Measurements from ENCODE around the gene CLUH. TPM values are rescaled to one million over a fixed set of nuclear protein-coding genes. Genes with fewer than 3 reads are reported as not detected.

The CLUH gene
- polyA plus RNA-seq, 1 donor (not counting 4 experiments of a cell fraction or from before 2014, with no cell fraction given): 24.0 TPM

GRCh38 chr17:2710803-2711607 lies 559 bp downstream of the CLUH start:
- peaks cover 2% of the 10 kb centered on the region for H3K9me1 ChIP-seq (ENCODE audit: control insufficient read depth, extremely low read depth, insufficient read depth, low read length)
- no peak for TF ChIP-seq EZH2 (IDR thresholded peaks at IDR 0.05; ENCODE audit: low read length)
- TF ChIP-seq, protein P1, sequence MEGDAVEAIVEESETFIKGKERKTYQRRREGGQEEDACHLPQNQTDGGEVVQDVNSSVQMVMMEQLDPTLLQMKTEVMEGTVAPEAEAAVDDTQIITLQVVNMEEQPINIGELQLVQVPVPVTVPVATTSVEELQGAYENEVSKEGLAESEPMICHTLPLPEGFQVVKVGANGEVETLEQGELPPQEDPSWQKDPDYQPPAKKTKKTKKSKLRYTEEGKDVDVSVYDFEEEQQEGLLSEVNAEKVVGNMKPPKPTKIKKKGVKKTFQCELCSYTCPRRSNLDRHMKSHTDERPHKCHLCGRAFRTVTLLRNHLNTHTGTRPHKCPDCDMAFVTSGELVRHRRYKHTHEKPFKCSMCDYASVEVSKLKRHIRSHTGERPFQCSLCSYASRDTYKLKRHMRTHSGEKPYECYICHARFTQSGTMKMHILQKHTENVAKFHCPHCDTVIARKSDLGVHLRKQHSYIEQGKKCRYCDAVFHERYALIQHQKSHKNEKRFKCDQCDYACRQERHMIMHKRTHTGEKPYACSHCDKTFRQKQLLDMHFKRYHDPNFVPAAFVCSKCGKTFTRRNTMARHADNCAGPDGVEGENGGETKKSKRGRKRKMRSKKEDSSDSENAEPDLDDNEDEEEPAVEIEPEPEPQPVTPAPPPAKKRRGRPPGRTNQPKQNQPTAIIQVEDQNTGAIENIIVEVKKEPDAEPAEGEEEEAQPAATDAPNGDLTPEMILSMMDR (optimal IDR thresholded peaks at IDR 0.05 in 1 of 3, IDR thresholded peaks at IDR 0.05 in 1 of 3, conservative IDR thresholded peaks at IDR 0.05 in 1 of 3; ENCODE audit: extremely low read depth in 1 of 3, insufficient read depth in 2 of 3, low read length in 3 of 3): no peak
- H4K20me1 ChIP-seq (ENCODE audit: control insufficient read depth, extremely low read depth, insufficient read depth, low read length): peaks cover 30% of the 10 kb centered on the region
- peak overlapping the region; percentile 52 to 79 (median 59) for H3K4me3 ChIP-seq (ENCODE audit: control insufficient read depth in 2 of 3, extremely low read depth in 1 of 3, insufficient read depth in 2 of 3, low read depth in 1 of 3, low read length in 3 of 3)
- no peaks in the 10 kb centered on the region for H3K27me3 ChIP-seq (ENCODE audit: control insufficient read depth, extremely low read depth, insufficient read depth, low read length)
- H3K4me2 ChIP-seq (ENCODE audit: control insufficient read depth, extremely low read depth, insufficient read depth, low read depth, low read length): peak overlapping the region; percentile 83
- FAIRE-seq (no peak), DNase-seq (ENCODE audit: low read depth, low spot score) (no peak)
- dilution Hi-C loops (cut with MboI; ENCODE audit: extremely low pct_ligation_motif_present, low sequenced_read_pairs): no loop called here
- no peak overlapping the region for H2AFZ ChIP-seq (ENCODE audit: control insufficient read depth, low read length)
- peaks cover 61% of the 10 kb centered on the region for H3K79me2 ChIP-seq (ENCODE audit: control insufficient read depth, insufficient read depth, low read length)
- H3K9me3 ChIP-seq (ENCODE audit: control insufficient read depth, low read depth, low read length): no peaks in the 10 kb centered on the region
- H3K9ac ChIP-seq (ENCODE audit: control insufficient read depth, extremely low read depth, insufficient read depth, low read length): peak overlapping the region; percentile 78
- H3K36me3 ChIP-seq (ENCODE audit: control insufficient read depth in 2 of 2, extremely low read depth in 1 of 2, insufficient read depth in 2 of 2, low read length in 2 of 2): peaks cover 0 to 2% of the 10 kb centered on the region in 2 experiments
- peaks cover 44% of the 10 kb centered on the region for H3K4me1 ChIP-seq (ENCODE audit: control insufficient read depth, extremely low read depth, insufficient read depth, low read length)
- H3K27ac ChIP-seq (ENCODE audit: control insufficient read depth, insufficient read depth, low read length): peak overlapping the region; percentile 76

GRCh38 chr17:2710071-2710802 lies 1.3 kb downstream of the CLUH start:
- peak overlapping the region; percentile 83 for H3K4me2 ChIP-seq (ENCODE audit: control insufficient read depth, extremely low read depth, insufficient read depth, low read depth, low read length)
- FAIRE-seq: no peak
- H3K9me1 ChIP-seq (ENCODE audit: control insufficient read depth, extremely low read depth, insufficient read depth, low read length): peaks cover 2% of the 10 kb centered on the region
- peak overlapping the region; percentile 52 to 79 (median 59) for H3K4me3 ChIP-seq (ENCODE audit: control insufficient read depth in 2 of 3, extremely low read depth in 1 of 3, insufficient read depth in 2 of 3, low read depth in 1 of 3, low read length in 3 of 3)
- peak overlapping the region; percentile 76 for H3K27ac ChIP-seq (ENCODE audit: control insufficient read depth, insufficient read depth, low read length)
- DNase-seq (ENCODE audit: low read depth, low spot score): no peak
- H2AFZ ChIP-seq (ENCODE audit: control insufficient read depth, low read length): no peak overlapping the region
- peaks cover 0 to 2% of the 10 kb centered on the region in 2 experiments for H3K36me3 ChIP-seq (ENCODE audit: control insufficient read depth in 2 of 2, extremely low read depth in 1 of 2, insufficient read depth in 2 of 2, low read length in 2 of 2)
- dilution Hi-C loops (cut with MboI; ENCODE audit: extremely low pct_ligation_motif_present, low sequenced_read_pairs): no loop called here
- no peaks in the 10 kb centered on the region for H3K9me3 ChIP-seq (ENCODE audit: control insufficient read depth, low read depth, low read length)
- peak overlapping the region; percentile 78 for H3K9ac ChIP-seq (ENCODE audit: control insufficient read depth, extremely low read depth, insufficient read depth, low read length)
- no peaks in the 10 kb centered on the region for H3K27me3 ChIP-seq (ENCODE audit: control insufficient read depth, extremely low read depth, insufficient read depth, low read length)
- peaks cover 38% of the 10 kb centered on the region for H4K20me1 ChIP-seq (ENCODE audit: control insufficient read depth, extremely low read depth, insufficient read depth, low read length)
- no peak for TF ChIP-seq EZH2 (IDR thresholded peaks at IDR 0.05; ENCODE audit: low read length)
- TF ChIP-seq, protein P1 (optimal IDR thresholded peaks at IDR 0.05 in 1 of 3, IDR thresholded peaks at IDR 0.05 in 1 of 3, conservative IDR thresholded peaks at IDR 0.05 in 1 of 3; ENCODE audit: extremely low read depth in 1 of 3, insufficient read depth in 2 of 3, low read length in 3 of 3): no peak
- H3K79me2 ChIP-seq (ENCODE audit: control insufficient read depth, insufficient read depth, low read length): peaks cover 69% of the 10 kb centered on the region
- H3K4me1 ChIP-seq (ENCODE audit: control insufficient read depth, extremely low read depth, insufficient read depth, low read length): peaks cover 44% of the 10 kb centered on the region

All from keratinocyte (primary cell).